AG09309 (cell line): ENCODE measurements around the gene TTLL4.

Experiments used
- DNase-seq: peaks from one replicate; pipeline ENCODE4 v3.0.0-alpha.2; 2010; ENCODE audit warnings: low read depth
- H3K4me3 ChIP-seq: 2 replicates; pipeline ENCODE4 v1.5.1; 2011; ENCODE audit warnings: mild to moderate bottlenecking, low read depth, low read length, moderate library complexity; ENCODE audit not compliant: control insufficient read depth
- TF ChIP-seq, protein P1 (sequence below): IDR thresholded peaks from 2 replicates; pipeline ENCODE4 v1.5.1; 2011; ENCODE audit warnings: mild to moderate bottlenecking, low read depth, low read length, inconsistent platforms; ENCODE audit not compliant: insufficient read depth, control insufficient read depth; ENCODE audit errors: missing control alignments

The TTLL4 gene

DNA sequence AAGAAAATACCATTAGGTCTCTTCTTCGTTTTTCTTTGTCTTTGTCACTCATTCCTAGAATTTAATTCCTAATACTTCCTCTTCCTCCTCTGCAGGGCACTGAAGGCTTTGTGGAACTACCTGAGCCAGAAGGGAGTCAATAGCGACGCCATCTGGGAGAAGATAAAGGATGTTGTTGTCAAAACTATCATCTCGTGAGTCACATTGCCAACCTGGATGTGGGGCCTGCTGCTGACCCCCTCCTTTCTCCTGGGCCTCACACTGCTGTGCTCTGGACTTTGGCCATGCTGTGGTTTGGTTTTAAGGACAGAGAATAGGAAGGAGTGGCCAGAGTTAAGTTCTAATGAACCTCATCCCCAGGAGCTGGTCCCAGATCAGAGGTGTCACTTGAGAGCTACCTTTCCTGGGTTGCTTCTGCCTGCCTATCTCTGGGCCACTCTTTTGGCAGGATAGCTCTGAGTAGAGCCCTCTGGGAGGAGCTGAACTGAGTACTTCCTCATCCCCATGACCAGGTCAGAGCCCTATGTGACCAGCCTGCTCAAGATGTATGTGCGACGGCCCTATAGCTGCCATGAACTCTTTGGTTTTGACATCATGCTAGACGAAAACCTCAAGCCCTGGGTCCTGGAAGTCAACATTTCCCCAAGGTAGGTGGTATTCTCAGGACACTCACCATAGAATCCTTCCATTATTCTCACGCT, 38.3 kb downstream of the TTLL4 start:
- DNase-seq = no peak
- H3K4me3 ChIP-seq = no peak overlapping the region
- TF ChIP-seq, protein P1, sequence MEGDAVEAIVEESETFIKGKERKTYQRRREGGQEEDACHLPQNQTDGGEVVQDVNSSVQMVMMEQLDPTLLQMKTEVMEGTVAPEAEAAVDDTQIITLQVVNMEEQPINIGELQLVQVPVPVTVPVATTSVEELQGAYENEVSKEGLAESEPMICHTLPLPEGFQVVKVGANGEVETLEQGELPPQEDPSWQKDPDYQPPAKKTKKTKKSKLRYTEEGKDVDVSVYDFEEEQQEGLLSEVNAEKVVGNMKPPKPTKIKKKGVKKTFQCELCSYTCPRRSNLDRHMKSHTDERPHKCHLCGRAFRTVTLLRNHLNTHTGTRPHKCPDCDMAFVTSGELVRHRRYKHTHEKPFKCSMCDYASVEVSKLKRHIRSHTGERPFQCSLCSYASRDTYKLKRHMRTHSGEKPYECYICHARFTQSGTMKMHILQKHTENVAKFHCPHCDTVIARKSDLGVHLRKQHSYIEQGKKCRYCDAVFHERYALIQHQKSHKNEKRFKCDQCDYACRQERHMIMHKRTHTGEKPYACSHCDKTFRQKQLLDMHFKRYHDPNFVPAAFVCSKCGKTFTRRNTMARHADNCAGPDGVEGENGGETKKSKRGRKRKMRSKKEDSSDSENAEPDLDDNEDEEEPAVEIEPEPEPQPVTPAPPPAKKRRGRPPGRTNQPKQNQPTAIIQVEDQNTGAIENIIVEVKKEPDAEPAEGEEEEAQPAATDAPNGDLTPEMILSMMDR = no peak

DNA sequence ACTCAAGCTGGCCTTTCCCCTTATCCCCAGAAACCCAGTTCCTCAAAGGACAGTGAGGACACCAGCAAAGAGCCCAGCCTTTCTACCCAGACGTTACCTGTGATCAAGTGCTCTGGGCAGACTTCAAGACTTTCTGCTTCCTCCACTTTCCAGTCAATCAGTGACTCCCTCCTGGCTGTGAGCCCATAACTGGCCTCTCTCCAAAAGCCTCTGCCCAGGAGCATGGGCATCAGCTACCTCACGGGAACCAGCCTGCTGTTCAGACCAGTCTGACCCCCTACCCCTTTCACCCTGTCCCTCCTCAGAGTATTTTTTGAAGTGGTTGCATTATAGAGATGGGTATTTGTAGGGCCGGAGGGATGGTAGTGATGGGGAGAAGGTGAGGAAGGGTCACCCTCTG, 43.6 kb downstream of the TTLL4 start:
- H3K4me3 ChIP-seq = no peak overlapping the region
- TF ChIP-seq, protein P1 = no peak
- DNase-seq = no peak

DNA sequence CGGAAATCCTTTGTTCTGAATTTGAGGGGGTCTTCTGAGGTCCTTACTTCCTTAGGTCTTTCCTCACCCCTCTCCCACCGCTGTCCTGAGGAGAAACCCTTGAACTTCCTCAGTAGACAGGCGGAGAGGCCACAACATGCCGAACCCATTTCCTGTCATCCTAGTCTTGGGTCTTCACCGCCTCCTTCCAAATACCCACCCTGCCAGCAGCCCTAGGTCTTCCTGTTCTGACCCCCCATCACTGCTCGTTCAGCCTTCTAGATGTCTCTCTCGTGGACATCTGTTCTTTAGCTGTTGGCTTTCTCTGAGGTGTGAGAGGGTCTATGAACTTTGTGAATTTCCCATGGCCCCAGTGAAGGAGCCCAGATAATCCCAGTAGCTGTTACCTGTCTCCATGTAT, 44.1 kb downstream of the TTLL4 start:
- H3K4me3 ChIP-seq = no peak overlapping the region
- TF ChIP-seq, protein P1 = no peak
- no peak for DNase-seq

DNA sequence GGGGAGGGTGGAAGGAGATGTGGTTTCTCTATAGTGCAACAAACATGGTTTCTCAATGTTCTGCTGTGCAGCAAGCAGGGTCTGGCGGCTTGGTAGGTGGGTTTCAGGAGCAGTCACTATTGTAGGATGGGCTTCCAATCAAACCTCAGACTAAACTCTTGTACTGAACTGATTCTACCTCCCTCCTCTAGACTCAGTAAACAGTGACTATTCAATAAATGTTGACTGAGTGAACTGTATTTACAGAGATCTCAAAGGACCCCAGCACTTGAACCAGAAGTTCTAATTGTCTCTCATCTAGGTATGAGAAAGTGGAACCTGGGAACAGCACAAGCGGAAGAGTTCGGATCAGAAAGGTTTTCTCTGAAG, 44.5 kb downstream of the TTLL4 start:
- DNase-seq = no peak
- no peak overlapping the region for H3K4me3 ChIP-seq
- TF ChIP-seq, protein P1 = no peak

DNA sequence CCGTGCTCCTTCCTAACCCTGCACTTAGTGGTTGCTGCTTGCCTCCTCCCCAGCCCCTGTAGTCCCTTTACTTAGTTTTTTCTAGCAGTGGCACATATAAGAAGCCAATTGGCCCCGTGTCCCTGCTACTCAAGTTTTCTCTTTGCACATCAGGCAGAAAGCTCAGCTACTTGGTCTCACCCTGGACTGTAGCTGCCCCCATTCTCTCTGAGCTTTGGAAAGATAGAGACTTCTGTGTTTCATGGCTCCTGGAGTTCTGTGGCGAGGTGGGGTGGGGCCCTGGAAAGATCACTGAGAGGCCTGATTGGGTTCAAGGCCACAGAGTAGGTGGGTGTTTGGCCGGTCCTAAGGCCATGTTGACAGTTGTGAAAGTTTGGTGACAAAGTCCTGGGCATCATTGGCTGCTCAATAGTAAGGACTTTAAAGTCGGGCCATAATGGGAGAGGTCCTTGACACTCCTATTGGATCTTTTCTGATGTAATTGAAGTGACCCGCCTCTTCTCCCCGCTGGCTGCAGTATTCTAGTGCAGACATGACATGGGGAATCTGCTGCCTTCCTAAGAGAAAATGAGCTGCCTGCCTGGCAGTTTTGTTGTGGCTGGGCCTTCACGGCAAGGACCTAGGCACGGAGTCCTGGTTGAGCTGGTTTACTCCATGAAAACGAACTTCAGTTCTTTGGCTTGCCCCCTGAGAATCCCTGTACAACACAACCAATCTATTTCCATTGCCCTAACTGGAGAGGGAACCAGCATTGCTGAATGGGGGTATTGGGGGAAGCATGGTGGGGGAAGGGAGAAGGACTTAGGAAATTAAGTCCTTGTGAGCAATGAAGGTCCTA, 45.2 kb downstream of the TTLL4 start:
- TF ChIP-seq, protein P1 = no peak
- no peak overlapping the region for H3K4me3 ChIP-seq
- DNase-seq = no peak

DNA sequence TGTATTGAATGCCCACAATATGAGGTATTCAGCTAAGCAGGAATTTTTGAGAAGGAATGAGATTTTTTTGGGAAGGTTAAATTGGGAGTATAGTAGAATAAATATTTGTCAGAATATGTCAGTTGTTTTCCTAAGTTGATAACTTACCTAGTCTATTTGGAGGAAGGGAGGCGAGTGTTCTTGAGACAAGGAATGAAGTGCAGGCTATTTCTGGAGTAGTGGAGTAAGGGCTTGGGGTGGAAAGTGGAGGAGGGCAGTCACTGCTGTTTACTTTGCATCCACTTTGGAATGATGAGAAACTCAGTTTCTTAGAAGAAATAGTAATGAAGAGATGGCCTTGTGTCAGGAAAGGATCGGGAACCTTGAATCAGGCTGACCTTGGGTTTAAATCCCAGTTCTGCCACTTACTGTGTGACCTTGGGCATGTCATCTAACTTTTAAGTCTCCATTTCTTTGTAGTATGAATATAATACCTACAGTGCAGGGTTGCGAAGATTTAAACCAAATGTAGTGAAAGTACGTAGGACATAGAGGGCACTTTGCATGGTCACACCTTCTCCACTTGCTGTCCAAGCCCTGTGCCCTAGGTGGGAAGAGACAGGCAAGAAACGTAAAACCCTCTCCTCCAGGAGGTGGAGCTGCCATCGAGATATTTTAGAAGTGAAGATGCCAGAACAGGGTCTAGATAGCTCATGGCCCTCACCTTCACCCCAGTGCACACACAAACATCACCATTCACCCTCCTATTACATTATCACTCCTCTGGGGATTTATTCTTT, 46.2 kb downstream of the TTLL4 start:
- DNase-seq = no peak
- TF ChIP-seq, protein P1 = no peak

More for the DNA sequence above, 46.2 kb downstream of the TTLL4 start:
- no peak overlapping the region for H3K4me3 ChIP-seq
